HepG2 (cell line): ENCODE results near the gene SFMBT1. TPM values are rescaled to one million over a fixed set of nuclear protein-coding genes. Genes with fewer than 3 reads are reported as not detected.

Experiments used
- ATAC-seq: fragments of 200-7000 bp; cut with Tn5 transposase; 3 replicates; pipeline ENCODE4 v1.9.1; 2020; ENCODE audit warnings: mild to moderate bottlenecking, moderate library complexity
- BruUV-seq: library from RNA; stranded (reverse); fragments of 400-500 nt; replicated peaks from 2 replicates; lab custom pipeline; 2021; lab: Mats Ljungman, UMichigan
- CTCF ChIA-PET: fragments of 300-600 bp; formaldehyde crosslinking; extraction: SDS; loops from one replicate; lab custom pipeline; 2021; ENCODE audit warnings: low total read pairs, inconsistent platforms, low intra/inter-chr PET ratio; lab: Yijun Ruan, JAX
- POLR2A ChIA-PET: fragments of 350-600 bp; sonication (Branson Sonifier 250); formaldehyde crosslinking; loops from one replicate; lab custom pipeline; 2020; ENCODE audit warnings: antibody characterized with exemption, inconsistent platforms; lab: Yijun Ruan, JAX
- DNase-seq: peaks from one replicate; pipeline ENCODE4 v3.0.0-alpha.2; 2015; ENCODE audit warnings: low spot score
- FAIRE-seq: peaks from 3 replicates; lab custom pipeline; 2011; peaks lifted over from hg19 to GRCh38; lab: Jason Lieb, UNC
- H2AFZ ChIP-seq: one replicate; pipeline ENCODE4 v1.6.1; 2011; ENCODE audit warnings: low read length, inconsistent platforms
- H3K27ac ChIP-seq: fragments of 300-600 bp; 3 replicates; pipeline ENCODE4 v1.8.0; 2011; ENCODE audit warnings: mixed run types, mild to moderate bottlenecking, mixed read lengths, low read length, inconsistent platforms; ENCODE audit not compliant: insufficient read depth; ENCODE audit errors: extremely low read length
- H3K27me3 ChIP-seq, 2 experiments: fragments of 200-600 bp in 1 of 2; 2 replicates in 1 of 2; 3 replicates in 1 of 2; pipeline versions ENCODE4 v1.6.0 to v1.8.0; 2011; ENCODE audit warnings: low read length in 2 of 2, mild to moderate bottlenecking in 2 of 2, moderate library complexity in 2 of 2, inconsistent platforms in 1 of 2; ENCODE audit not compliant: insufficient read depth in 2 of 2, control insufficient read depth in 1 of 2
- H3K36me3 ChIP-seq, 2 experiments: fragments of 200-600 bp in 1 of 2; replicated peaks in 1 of 2; 2 replicates in 1 of 2; 3 replicates in 1 of 2; pipeline versions ENCODE4 v1.5.1 to v1.8.0; 2011; ENCODE audit warnings: low read length in 2 of 2, inconsistent platforms in 1 of 2; ENCODE audit not compliant: insufficient read depth in 2 of 2, control insufficient read depth in 1 of 2
- H3K4me1 ChIP-seq: 2 replicates; pipeline ENCODE4 v1.5.1; 2012; ENCODE audit warnings: low read length, inconsistent platforms; ENCODE audit not compliant: insufficient read depth
- H3K4me2 ChIP-seq: 2 replicates; pipeline ENCODE4 v1.6.0; 2011; ENCODE audit warnings: low read depth, low read length, inconsistent platforms
- H3K4me3 ChIP-seq, 3 experiments: fragments of 200-600 bp in 1 of 3; sonication (generic), shearing (Covaris generic) in 1 of 3; replicated peaks in 1 of 3; 2 replicates each; pipeline ENCODE4 v1.5.1; 2011 to 2016; ENCODE audit warnings: low read length in 3 of 3, inconsistent platforms in 2 of 3, low read depth in 2 of 3, mild to moderate bottlenecking in 2 of 3, control low read depth in 1 of 3, mixed read lengths in 1 of 3; ENCODE audit not compliant: insufficient read depth in 1 of 3
- H3K79me2 ChIP-seq: one replicate; pipeline ENCODE4 v1.6.1; 2011; ENCODE audit warnings: low read length, inconsistent platforms; ENCODE audit not compliant: insufficient read depth
- H3K9ac ChIP-seq: 2 replicates; pipeline ENCODE4 v1.6.0; 2011; ENCODE audit warnings: mild to moderate bottlenecking, low read depth, low read length, inconsistent platforms; ENCODE audit not compliant: insufficient read depth
- H3K9me3 ChIP-seq: 2 replicates; pipeline ENCODE4 v1.5.1; 2012; ENCODE audit warnings: mild to moderate bottlenecking, low read length
- H4K20me1 ChIP-seq: 2 replicates; pipeline ENCODE4 v1.6.0; 2011; ENCODE audit warnings: inconsistent platforms, mild to moderate bottlenecking, low read length, moderate library complexity; ENCODE audit not compliant: insufficient read depth
- CBFB ChIP-seq: sonication (generic); formaldehyde crosslinking; IDR thresholded peaks from 2 replicates; pipeline ENCODE4 v1.4.0; 2020; ENCODE audit warnings: missing genetic modification reagents
- DDIT3 ChIP-seq: sonication (generic); formaldehyde crosslinking; IDR thresholded peaks from 2 replicates; pipeline ENCODE4 v1.4.0; 2020; ENCODE audit warnings: mild to moderate bottlenecking, missing genetic modification reagents
- FLYWCH1 ChIP-seq: sonication (generic); formaldehyde crosslinking; IDR thresholded peaks from 2 replicates; pipeline ENCODE4 v1.8.1; 2023; ENCODE audit warnings: mild to moderate bottlenecking, missing genetic modification reagents
- HNRNPH1 ChIP-seq: fragments of 200-400 bp; formaldehyde crosslinking; optimal IDR thresholded peaks from 2 replicates; pipeline ENCODE3; 2017; ENCODE audit warnings: mild to moderate bottlenecking, low read depth, low read length
- KLF12 ChIP-seq: sonication (generic); formaldehyde crosslinking; IDR thresholded peaks from 2 replicates; pipeline ENCODE4 v1.4.0; 2020; ENCODE audit warnings: missing genetic modification reagents, borderline replicate concordance
- NFRKB ChIP-seq: fragments of 450-650 bp; IDR thresholded peaks from 2 replicates; pipeline ENCODE4 v1.6.1; 2017
- RBAK ChIP-seq: sonication (generic); formaldehyde crosslinking; IDR thresholded peaks from 2 replicates; pipeline ENCODE4 v1.5.1; 2020; ENCODE audit warnings: mild to moderate bottlenecking, missing genetic modification reagents
- REST ChIP-seq, 2 experiments: IDR thresholded peaks; 2 replicates each; pipeline ENCODE4 v1.6.1; 2011 to 2012; ENCODE audit warnings: low read length in 2 of 2, borderline replicate concordance in 1 of 2, low read depth in 1 of 2, mild to moderate bottlenecking in 1 of 2, moderate library complexity in 1 of 2
- SOX6 ChIP-seq, 2 experiments: fragments of 450-650 bp in 1 of 2; sonication (generic) in 1 of 2; formaldehyde crosslinking in 1 of 2; IDR thresholded peaks; 2 replicates each; pipeline versions ENCODE4 v1.4.0 to v1.6.1; 2017 to 2020; ENCODE audit warnings: antibody characterized with exemption in 1 of 2, mild to moderate bottlenecking in 1 of 2, missing genetic modification reagents in 1 of 2
- THRA ChIP-seq: sonication (generic); formaldehyde crosslinking; IDR thresholded peaks from 2 replicates; pipeline ENCODE4 v1.4.0; 2020; ENCODE audit warnings: missing genetic modification reagents, borderline replicate concordance
- ZNF30 ChIP-seq: sonication (generic); formaldehyde crosslinking; IDR thresholded peaks from 2 replicates; pipeline ENCODE4 v1.5.0; 2020; ENCODE audit warnings: mild to moderate bottlenecking, missing genetic modification reagents
- WGBS: methylation state at CpG from one replicate; pipeline ENCODE4 v1.1.6; 2017; ENCODE audit warnings: low lambda C conversion rate; 5-methylcytosine and 5-hydroxymethylcytosine counted together
- in situ Hi-C: cut with HindIII; loops from 2 replicates; pipeline ENCODE4 v1.10.0; 2017; ENCODE audit warnings: low pct_unique_long_range_greater_than_20kb; ENCODE audit not compliant: extremely low pct_ligation_motif_present
- intact Hi-C: fragments of 100-400 bp; cut with micrococcal nuclease; formaldehyde crosslinking; loops from one replicate; pipeline ENCODE4 v1.10.0; 2022; ENCODE audit not compliant: unreplicated experiment
- polyA plus RNA-seq, 8 experiments: library from polyadenylated mRNA; depleted of rRNA in 3 of 8; stranded (reverse) in 7 of 8; unstranded in 1 of 8; fragments of >200 nt; fragmentation: Illumina TruSeq in 4 of 8; extraction: Trizol in 4 of 8; gene quantifications; 2 replicates each; pipeline versions ENCODE4 v1.2.1 to v1.2.3, GENCODE V29; 2011 to 2016; ENCODE audit warnings: low read depth in 4 of 8, missing spikeins in 1 of 8, mixed read lengths in 1 of 8; ENCODE audit not compliant: insufficient read depth in 1 of 8
- total RNA-seq, 5 experiments: library from RNA; depleted of rRNA; stranded (reverse); fragments of >200 nt; fragmentation: Illumina TruSeq; extraction: Trizol; gene quantifications; 2 replicates each; pipeline ENCODE4 v1.2.3, GENCODE V29; 2016; ENCODE audit warnings: low read depth in 1 of 5

Gene SFMBT1
- total and polyA plus RNA-seq, 2 of the 13 experiments (the other 11 are each of a cell fraction or from before 2014, with no cell fraction given), result 3.8 to 12.8 TPM

GRCh38 chr3:52982839-52983238 is 63.0 kb downstream of the SFMBT1 start:
- ATAC-seq (no peak), FAIRE-seq (no peak), DNase-seq (no peak)
- 82% methylated on average over 2 of the region's 2 CpGs for WGBS
- H4K20me1 ChIP-seq, result no peaks in the 10 kb centered on the region
- no peak overlapping the region for H3K4me3 ChIP-seq
- in situ Hi-C loops (no loop called here), intact Hi-C loops (no loop called here)
- ChIA-PET POLR2A (no interaction called here), CTCF (no interaction called here)
- H3K79me2 ChIP-seq, result peaks cover 3% of the 10 kb centered on the region
- H3K36me3 ChIP-seq, result no peaks in the 10 kb centered on the region
- no peak overlapping the region for H3K4me2 ChIP-seq
- no TSS peak for BruUV-seq
- TF ChIP-seq DDIT3 (no peak), FLYWCH1 (CRISPR knock-in tag) (no peak), CBFB (CRISPR knock-in tag) (no peak), NFRKB (no peak)
- H3K27ac ChIP-seq, result no peak overlapping the region
- H3K27me3 ChIP-seq, result no peaks in the 10 kb centered on the region
- no peak overlapping the region for H3K9ac ChIP-seq
- H3K9me3 ChIP-seq, result no peaks in the 10 kb centered on the region
- no peak overlapping the region for H2AFZ ChIP-seq
- H3K4me1 ChIP-seq, result peaks cover 13% of the 10 kb centered on the region

GRCh38 chr3:52979190-52979983 is 66.5 kb downstream of the SFMBT1 start:
- Histone ChIP-seq H3K79me2 (no peaks in the 10 kb centered on the region), H3K27me3 (no peaks in the 10 kb centered on the region), H3K4me2 (no peak overlapping the region), H3K9me3 (no peaks in the 10 kb centered on the region), H3K4me3 (no peak overlapping the region), H4K20me1 (no peaks in the 10 kb centered on the region), H3K9ac (no peak overlapping the region), H3K36me3 (no peaks in the 10 kb centered on the region), H2AFZ (no peak overlapping the region), H3K4me1 (peaks cover 27% of the 10 kb centered on the region), H3K27ac (no peak overlapping the region)
- in situ Hi-C loops, result no loop called here
- DNase-seq (no peak), ATAC-seq (no peak), FAIRE-seq (no peak)
- intact Hi-C loops, result loop anchor here (10.0 kb wide), 1 partner anchor 75 kb away; no protein-coding TSS in a partner anchor
- BruUV-seq, result no TSS peak
- WGBS, result 87% methylated on average over 5 of the region's 5 CpGs
- ChIA-PET CTCF (no interaction called here), POLR2A (no interaction called here)
- TF ChIP-seq SOX6 (IDR thresholded peaks at IDR 0.05) (no peak), SOX6 (CRISPR knock-in tag; IDR thresholded peaks at IDR 0.05) (no peak), ZNF30 (CRISPR knock-in tag) (no peak), KLF12 (no peak), THRA (CRISPR knock-in tag) (no peak), RBAK (CRISPR knock-in tag) (no peak), HNRNPH1 (no peak), REST (IDR thresholded peaks at IDR 0.05; ENCODE audit: borderline replicate concordance in 1 of 2, low read depth in 1 of 2, low read length in 2 of 2) (no peak)
